ENCODE data around the gene KRT79. TPM values are rescaled to one million over a fixed set of nuclear protein-coding genes. Genes with fewer than 3 reads are reported as not detected.
A peak's percentile ranks its signal among the peaks of the same experiment; 100 is the strongest.

Gene KRT79
- total RNA-seq, 1 experiment from 2014 or later: not detected

DNA sequence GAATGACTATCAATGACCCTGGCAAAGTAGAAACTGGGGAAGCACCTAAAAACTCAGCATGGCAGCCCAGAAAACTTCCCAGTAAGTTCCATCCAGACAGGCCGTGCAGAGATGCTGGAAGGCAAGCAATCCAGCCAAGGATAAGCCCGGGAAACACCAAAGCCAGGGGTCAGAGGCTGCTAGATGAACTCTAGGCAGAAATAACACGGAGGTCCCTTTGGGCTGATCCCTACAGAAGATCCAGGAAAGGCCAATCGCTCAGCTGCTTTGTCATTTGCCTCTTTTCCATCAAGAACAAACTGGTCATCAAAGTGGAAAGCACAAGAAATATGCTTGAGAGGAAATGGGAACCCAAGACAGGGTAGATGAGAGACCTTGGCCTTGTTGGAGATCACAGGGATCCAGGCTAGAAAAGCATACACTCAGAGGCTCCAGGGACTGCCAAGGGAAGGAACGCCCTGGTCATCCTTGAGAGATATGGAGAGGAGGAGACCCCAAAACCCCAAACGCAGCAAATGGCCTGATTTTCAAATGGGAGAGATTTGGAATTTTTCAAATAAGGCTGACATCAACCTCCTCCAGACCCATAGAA is 6.5 kb downstream of the KRT79 start:
- no peak overlapping the region for H3K4me3 ChIP-seq
- no peaks in the 10 kb centered on the region for H3K36me3 ChIP-seq
- H3K9me3 ChIP-seq: no peaks in the 10 kb centered on the region
- H3K27me3 ChIP-seq: no peaks in the 10 kb centered on the region
- DNase-seq: no peak

DNA sequence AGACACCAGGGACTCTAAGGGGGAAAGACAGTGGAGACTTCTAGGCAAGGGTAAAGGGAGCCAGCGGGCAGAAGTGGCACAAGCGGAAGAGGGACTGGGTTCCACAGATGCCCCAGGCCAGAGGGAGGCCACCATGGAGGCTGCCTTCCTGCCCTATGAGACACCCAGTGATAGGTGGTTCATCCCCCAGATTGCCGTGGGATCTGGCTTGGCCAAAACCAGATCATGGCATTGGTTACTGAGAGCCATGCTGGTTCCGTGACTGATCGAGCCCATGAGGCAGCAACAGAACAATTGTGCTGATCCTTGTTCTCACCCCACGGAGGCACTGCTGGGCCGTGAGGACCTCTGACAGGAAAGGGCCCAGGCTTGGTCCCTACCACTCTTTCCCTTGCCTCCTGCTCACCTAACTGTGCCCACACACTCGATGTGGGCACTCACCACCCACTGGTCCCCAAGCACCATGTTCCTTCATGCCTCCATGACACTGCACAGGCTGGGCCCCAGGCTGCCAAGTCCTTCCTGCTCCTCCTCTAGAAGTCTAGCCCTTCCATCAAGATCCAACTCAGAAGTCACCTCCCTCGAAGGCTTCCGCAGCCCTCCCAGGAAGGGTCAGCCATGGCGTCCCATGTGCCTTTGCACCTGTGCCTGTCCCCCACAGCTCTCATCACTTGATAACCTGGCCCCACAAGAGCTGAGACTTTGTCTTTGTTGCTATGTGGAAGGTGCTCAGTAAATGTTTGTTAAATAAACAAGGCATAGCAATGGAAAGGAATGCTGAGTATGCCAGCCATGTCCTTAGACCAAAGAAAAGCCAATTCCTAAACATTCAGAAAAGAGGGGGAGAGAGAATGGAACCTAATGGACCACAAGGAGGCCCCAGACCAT is 7.3 kb downstream of the KRT79 start:
- no peaks in the 10 kb centered on the region for H3K9me3 ChIP-seq
- H3K36me3 ChIP-seq: no peaks in the 10 kb centered on the region
- H3K4me3 ChIP-seq: no peak overlapping the region
- H3K27me3 ChIP-seq: no peaks in the 10 kb centered on the region
- no peak for DNase-seq

DNA sequence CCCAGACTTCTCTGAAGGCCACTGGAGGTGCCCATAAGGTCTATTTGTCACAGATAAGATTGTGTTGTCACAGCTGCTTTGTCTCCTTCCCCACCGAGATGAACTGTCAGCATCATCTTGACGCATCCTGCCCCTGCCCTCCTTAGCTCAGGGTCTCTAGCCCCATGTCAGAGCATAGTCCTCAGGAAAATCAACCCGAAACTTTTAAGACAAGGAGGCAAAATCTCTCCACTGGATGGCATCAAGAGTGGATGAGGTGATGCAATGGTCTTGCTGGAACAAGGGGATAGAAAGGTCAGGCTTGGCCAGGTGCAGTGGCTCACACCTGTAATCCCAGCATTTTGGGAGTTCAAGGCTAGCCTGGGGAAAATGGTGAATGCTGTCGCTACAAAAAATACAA is 8.2 kb downstream of the KRT79 start:
- Histone ChIP-seq H3K27me3 (no peaks in the 10 kb centered on the region), H3K4me3 (no peak overlapping the region), H3K36me3 (no peaks in the 10 kb centered on the region), H3K9me3 (no peaks in the 10 kb centered on the region)
- no peak for DNase-seq

DNA sequence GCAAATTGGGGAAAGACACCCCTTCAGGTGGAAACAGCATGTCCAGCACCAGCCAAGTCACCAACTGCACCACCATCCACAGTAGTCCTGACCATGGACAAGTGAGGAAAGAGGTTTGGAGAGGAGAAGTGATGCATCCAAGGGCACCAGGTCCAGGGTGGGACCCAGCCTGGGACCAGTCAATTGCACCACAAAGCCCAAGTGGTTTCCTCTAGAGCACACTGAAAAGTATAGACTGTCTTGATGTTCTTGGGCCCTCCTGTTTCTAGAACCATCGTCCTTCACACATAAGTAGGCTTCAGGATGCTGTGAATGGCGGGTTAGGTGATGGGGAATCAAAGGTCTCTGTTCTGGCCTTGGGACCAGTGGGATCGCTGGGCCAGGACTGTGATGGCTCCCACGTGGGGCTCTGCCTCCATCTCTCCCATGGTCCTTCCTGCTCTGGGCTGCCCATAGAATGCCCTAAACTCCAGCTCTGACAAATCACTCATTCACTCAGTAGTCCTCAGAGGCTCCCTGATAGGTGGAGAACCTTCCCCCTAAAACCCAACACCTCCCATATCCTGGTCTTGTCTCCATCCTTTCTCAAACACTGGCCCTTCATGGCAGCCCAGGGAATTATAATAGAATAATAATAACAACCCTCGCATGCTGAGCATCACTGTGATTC is 9.2 kb downstream of the KRT79 start:
- no peak for DNase-seq
- H3K9me3 ChIP-seq: no peaks in the 10 kb centered on the region
- H3K4me3 ChIP-seq: no peak overlapping the region
- no peaks in the 10 kb centered on the region for H3K36me3 ChIP-seq
- no peaks in the 10 kb centered on the region for H3K27me3 ChIP-seq

DNA sequence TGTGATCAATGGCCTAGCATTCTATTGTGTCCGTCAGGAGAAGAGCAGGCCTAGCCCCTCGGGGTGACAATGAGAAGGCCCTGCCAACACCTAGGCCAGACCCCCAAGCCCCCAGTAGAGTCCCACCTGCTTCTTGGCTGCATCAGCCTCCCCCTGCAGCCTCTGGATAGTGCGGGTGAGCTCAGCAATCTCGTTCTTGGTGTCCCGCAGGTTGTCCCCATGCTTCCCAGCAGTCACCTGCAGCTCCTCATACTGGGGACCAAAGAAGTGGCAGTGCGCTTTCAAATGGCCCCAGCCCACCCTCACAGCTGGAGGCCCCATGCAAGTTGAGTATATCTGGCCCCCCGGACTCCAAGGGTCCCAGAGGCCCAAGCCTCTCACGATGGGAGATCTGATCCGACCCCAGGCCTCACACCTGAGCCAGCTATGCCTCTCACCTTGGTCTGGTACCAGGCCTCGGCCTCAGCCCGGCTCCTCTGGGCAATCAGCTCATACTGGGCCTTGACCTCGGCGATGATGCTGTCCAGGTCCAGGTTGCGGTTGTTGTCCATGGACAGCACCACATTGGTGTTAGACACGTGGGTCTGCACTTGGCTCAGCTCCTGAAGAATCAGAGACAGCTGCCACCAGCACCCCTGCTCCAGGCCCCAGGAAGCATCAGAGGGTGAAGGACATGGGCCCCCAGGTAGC is 10.2 kb downstream of the KRT79 start:
- no peaks in the 10 kb centered on the region for H3K9me3 ChIP-seq
- no peak overlapping the region for H3K4me3 ChIP-seq
- H3K27me3 ChIP-seq: no peaks in the 10 kb centered on the region
- no peak for DNase-seq
- H3K36me3 ChIP-seq: no peaks in the 10 kb centered on the region

DNA sequence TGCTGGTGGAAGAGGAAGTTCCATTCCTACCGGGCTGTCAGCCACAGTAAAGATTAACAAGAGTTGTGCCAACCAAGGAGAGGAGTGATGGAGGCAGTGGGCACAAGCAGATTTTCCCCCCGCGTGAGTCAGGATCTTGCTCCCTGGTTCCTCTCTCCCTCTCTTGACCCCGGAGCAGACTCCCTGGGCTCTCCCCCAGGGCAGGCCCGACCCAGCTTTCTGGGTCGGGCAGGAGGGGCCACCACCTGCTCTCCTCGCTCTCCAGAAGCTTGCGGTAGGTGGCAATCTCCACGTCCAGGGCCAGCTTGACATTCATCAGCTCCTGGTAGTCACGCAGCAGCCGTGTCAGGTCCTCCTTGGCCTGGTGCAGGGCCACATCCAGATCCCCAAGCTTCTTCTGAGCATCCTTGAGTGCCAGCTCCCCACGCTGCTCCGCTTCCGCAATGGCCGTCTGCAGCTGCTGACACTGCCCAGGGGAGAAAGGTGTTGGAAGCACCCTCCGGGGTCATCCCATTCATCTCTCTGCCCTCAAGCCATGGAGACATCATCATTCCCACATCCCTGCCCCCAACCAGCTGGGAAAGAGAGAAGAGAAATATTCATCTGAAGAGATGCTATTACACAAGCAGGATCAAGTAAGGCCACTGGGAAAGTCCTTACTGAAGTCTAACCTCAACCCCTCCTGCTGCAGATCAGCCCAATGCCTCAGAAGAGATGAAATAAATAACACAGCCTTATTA is 11.2 kb downstream of the KRT79 start:
- no peak overlapping the region for H3K4me3 ChIP-seq
- H3K36me3 ChIP-seq: no peaks in the 10 kb centered on the region
- H3K27me3 ChIP-seq: no peaks in the 10 kb centered on the region
- DNase-seq: no peak
- no peaks in the 10 kb centered on the region for H3K9me3 ChIP-seq

DNA sequence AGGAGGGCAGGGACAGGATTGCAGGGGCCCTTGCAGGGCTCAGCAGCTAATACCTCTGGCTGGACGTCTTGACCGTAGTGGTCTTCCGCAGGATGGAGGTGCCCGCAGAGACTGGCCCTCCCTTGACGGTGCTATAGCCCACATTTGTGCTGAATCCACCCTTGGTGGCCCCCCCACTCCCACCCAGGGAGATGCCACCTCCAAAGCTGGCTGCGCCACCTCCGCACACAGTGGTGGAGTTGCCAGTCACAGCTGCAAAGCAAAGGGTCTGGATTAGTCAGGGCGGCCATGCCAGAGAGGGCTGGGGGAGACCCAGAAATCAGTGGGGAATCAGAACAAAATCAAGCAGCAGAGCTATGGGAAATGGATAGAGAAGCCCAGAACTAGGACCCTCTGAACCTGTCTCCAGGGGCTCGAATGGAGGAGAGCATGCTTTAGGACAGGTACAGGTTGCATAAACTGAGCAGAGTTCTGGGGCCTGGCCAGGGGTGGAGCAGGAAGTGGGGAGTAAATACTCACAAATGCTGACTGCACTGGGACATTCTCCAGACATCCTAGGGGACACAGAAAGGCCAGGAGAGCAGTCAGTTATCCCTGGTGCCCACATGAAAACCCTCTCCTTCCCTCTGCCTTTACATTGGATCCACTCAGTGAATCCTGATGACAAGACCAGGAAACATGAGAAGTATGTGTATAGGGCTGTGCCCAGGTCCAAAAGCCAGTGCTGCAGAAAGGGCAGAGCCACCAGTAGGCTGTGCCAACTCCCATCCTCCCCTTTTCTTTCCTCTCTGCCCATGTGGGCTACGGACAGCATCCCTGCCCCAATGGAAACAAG is 12.1 kb downstream of the KRT79 start:
- DNase-seq: peak; percentile 46

DNA sequence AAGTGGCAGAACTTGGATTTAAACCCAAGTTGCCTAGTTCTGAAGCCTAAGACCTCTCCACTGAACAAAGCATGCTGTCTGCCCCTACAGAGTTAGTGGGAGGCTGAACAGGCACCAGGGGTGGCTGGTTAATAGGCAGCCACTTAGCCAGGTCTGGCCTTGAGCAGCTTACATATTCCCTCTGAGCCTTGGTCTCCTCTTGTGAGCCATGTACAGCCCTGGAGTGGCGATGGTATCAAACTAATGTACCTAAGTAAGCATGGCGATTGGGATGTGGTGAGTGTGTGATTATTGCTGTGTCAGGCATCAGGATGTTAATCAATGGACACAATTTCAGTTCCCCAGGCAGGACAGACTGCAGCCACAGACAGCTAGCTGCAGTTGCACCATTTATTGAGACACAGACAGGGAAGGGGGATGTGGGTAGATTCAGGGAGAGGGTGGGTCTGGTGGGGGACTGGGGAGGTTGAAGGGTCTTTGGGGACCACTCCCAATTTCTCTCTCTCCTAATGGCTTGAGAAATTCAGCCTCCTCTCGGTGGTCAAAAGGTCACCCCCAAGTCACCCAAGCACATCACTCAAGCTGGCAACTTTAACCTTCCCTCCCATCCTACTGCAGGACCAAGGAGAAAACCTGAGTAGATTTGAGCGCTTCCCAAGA is 12.9 kb downstream of the KRT79 start:
- Histone ChIP-seq H3K36me3 (no peaks in the 10 kb centered on the region), H3K4me3 (no peak overlapping the region), H3K27me3 (no peaks in the 10 kb centered on the region), H3K9me3 (no peaks in the 10 kb centered on the region)
- no peak for DNase-seq

More for the DNA sequence above, 12.1 kb downstream of the KRT79 start:
- Histone ChIP-seq H3K9me3 (no peaks in the 10 kb centered on the region), H3K4me3 (no peak overlapping the region), H3K36me3 (no peaks in the 10 kb centered on the region), H3K27me3 (no peaks in the 10 kb centered on the region)

DNA sequence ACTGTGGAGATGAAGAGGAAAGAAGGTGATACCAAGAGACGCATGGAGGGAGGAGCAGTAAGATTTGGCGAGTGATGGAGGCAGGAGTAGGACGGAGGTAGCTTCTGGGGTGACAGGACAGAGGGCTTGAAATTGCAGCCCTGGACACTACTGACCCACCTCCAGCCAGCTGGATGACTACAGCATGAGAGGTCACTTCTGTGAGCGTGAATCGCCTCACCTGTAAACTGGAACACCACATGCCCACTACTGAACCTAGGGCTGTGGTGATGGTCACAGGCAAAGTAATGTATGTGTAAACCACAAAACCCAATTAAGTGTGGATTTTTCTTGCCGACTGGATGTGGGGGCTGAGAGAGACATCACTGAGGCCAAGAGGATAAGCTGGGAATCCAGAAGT is 13.6 kb downstream of the KRT79 start:
- no peak for DNase-seq
- H3K27me3 ChIP-seq: no peaks in the 10 kb centered on the region
- H3K9me3 ChIP-seq: no peaks in the 10 kb centered on the region

DNA sequence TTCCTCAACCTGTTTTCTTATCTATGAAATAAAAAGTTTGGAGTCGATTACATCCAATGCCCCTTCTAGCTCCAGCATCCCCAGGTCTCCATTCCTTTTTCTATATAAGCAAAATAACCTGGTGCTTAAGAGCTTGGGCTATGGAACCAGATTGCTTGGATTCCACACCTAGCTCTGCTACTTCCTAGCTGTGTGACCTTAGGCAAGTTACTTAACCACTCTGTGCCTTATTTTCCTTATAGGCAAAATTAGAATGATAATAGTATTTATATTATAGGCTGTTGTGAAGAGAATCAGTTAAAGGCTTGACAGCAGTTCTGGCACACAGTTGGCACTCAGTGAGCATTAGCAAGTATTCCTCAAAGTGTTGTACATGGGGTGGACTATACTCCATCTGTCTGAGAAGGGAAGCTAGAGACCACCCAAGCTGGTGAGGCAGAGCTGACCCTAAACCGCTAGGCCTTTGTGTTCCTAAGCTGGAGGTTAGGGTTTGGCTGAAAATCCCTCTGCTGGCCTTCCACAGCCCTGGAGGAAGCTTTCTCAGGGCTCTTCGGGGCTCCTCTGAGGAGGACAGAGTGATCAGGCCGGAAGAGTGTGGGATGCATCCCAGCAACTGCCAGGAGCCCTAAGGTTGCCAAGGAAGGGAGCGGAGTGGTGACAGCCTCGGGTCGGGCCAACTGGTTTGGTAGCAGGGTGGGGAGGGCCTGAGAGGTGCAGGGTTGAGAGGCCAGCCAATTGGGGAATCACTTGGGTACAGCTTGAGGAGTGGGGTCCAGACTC is 14.2 kb downstream of the KRT79 start:
- H3K27me3 ChIP-seq: no peaks in the 10 kb centered on the region
- no peaks in the 10 kb centered on the region for H3K36me3 ChIP-seq
- no peak for DNase-seq
- H3K4me3 ChIP-seq: no peak overlapping the region
- no peaks in the 10 kb centered on the region for H3K9me3 ChIP-seq

More for the DNA sequence above, 13.6 kb downstream of the KRT79 start:
- Histone ChIP-seq H3K4me3 (no peak overlapping the region), H3K36me3 (no peaks in the 10 kb centered on the region)

DNA sequence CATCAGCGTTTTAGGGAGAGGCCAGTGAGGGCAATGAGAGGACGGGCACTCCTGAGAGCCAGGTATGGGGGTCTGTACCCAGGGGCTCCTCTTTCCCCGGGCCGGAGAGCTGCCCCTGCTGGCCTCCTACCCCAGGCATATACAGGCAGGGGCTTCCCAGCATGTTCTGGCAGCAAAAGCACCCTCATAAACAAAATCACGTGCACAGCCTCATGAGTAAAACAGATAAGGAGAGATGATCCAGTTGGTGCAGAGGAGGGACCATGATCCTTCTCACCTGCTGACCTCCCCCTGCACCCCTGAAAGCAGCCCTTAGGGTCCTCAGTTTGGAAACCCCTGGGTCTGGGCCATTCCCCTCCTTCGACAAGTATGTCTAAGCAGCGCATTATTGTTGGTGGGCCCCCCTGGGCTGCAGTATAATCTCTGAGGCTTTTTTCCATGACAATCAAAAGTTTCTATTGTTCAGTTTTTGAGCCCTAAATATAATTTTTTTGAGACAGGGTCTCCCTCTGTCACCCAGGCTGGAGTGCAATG is 15.2 kb downstream of the KRT79 start:
- DNase-seq: no peak
- no peaks in the 10 kb centered on the region for H3K9me3 ChIP-seq
- H3K27me3 ChIP-seq: no peaks in the 10 kb centered on the region
- H3K36me3 ChIP-seq: no peaks in the 10 kb centered on the region
- H3K4me3 ChIP-seq: no peak overlapping the region

DNA sequence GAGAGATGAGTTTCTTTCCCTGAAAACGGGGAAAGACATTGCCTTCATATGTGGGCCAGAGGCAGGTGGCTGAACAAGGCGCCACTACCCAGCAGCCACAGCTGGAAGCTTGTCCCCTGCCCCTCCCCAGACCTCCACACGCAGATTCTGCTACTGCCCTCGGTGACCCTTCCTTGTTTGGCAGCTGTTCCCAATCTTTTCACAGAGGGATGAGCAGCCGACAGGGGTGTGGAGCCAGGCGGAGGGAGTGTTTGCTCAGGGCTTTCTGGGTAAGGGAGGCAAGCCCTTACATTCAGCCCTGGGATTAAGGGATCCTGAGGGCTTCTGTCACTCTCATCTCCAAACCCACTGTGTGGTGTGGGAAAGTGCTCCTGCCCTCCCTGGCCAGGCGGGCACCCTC is 15.7 kb downstream of the KRT79 start:
- Histone ChIP-seq H3K27me3 (no peaks in the 10 kb centered on the region), H3K36me3 (no peaks in the 10 kb centered on the region), H3K9me3 (no peaks in the 10 kb centered on the region), H3K4me3 (no peak overlapping the region)
- no peak for DNase-seq

DNA sequence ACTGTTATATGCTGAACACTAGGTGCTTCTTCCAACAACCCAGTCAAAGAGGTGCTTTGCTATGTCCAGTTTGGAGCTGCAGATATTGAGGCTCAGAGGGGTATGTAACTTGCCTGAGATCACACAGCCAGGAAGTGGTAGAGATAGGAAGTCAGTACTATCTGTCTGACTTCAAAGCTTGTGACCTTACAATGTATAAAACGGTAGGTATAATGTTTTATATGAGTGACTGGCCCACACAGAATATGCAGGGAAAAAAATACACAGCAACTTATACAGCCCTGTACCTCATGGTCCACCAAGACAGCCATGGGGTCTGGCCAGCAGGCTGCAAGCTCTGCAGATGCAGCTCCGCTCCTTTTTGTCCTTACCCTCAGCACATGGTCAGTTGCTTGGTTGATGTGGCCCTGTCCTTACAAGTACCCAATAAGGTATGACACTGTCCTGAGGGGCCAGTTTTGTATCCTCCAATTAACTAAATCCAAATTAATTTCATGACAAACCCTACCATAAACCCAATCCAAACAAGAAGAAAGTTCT is 16.3 kb downstream of the KRT79 start:
- no peak overlapping the region for H3K4me3 ChIP-seq
- no peaks in the 10 kb centered on the region for H3K27me3 ChIP-seq
- no peak for DNase-seq
- H3K36me3 ChIP-seq: no peaks in the 10 kb centered on the region
- H3K9me3 ChIP-seq: no peaks in the 10 kb centered on the region

DNA sequence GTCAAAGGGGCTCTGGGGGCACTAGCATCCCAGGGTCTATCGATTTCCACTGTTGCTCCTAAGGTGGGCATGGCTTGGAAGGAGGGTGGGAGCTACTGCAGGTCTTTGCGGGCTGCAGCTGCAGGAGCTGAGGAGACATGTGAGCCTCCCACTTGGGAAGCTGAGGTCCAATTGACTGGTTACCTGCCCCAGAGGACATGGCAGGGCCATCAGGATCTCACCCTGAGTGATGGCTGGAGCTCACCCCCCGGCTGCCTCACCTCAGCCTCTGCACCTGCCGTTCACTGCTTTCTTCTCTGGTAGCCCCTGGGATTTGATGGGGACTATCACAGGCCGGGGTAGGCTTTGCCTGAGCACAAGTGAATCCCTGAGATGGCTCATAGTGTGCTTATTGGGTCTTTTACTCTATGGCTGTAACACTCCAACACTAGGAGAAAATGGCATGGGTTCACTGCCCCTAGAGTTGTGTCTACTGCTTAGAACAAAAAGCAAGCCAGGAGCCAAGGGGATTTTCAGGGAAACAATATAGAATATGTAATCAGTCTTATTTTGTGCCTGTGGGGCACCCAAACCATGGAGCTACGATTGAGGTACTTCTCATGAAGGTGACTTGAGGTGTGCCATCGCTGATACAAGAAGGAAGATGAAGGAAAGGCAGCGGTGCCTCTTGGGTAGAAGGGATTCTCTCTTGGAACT is 17.0 kb downstream of the KRT79 start:
- Histone ChIP-seq H3K36me3 (no peaks in the 10 kb centered on the region), H3K27me3 (no peaks in the 10 kb centered on the region), H3K9me3 (no peaks in the 10 kb centered on the region), H3K4me3 (no peak overlapping the region)
- DNase-seq: no peak

All from MG63 (cell line).